ENCODE data around the gene MARCHF9. TPM values are rescaled to one million over a fixed set of nuclear protein-coding genes. Genes with fewer than 3 reads are reported as not detected.

The MARCHF9 gene
- total and polyA plus RNA-seq, 2 donors (not counting 1 experiment from before 2014, with no cell fraction given), result 81.4 to 128 TPM

- Histone ChIP-seq H3K79me2 (ENCODE audit: control insufficient read depth, insufficient read depth, low read length) (no peaks in the 10 kb centered on the region), H3K27ac (ENCODE audit: low read length in 2 of 2) (no peak overlapping the region), H3K4me2 (replicated peaks; ENCODE audit: low read depth, low read length, poor library complexity, severe bottlenecking) (no peak overlapping the region), H3K27me3 (replicated peaks in 1 of 4; ENCODE audit: control extremely low read depth in 1 of 4, control insufficient read depth in 3 of 4, insufficient read depth in 4 of 4, low read length in 3 of 4) (no peaks in the 10 kb centered on the region), H3K9me3 (ENCODE audit: control extremely low read depth in 1 of 3, control insufficient read depth in 2 of 3, insufficient read depth in 1 of 3, low read length in 2 of 3) (no peaks in the 10 kb centered on the region), H3K36me3 (replicated peaks in 1 of 2; ENCODE audit: control extremely low read depth in 1 of 2, control insufficient read depth in 1 of 2, extremely low read depth in 1 of 2, insufficient read depth in 2 of 2, low read length in 1 of 2) (no peaks in the 10 kb centered on the region), H3K9ac (ENCODE audit: low read length) (no peak overlapping the region), H4K20me1 (ENCODE audit: control insufficient read depth, insufficient read depth, low read length, poor library complexity, severe bottlenecking) (no peaks in the 10 kb centered on the region), H2AFZ (ENCODE audit: insufficient read depth, low read depth, low read length, poor library complexity, severe bottlenecking) (no peak overlapping the region), H3K4me3 (ENCODE audit: control extremely low read depth in 1 of 5, extremely low read depth in 1 of 5, insufficient read depth in 1 of 5, low read depth in 2 of 5, low read length in 4 of 5) (no peak overlapping the region), H3K4me1 (ENCODE audit: control insufficient read depth in 2 of 2, insufficient read depth in 2 of 2, low read length in 2 of 2) (peaks cover 10 to 20% of the 10 kb centered on the region in 2 donors)
- intact Hi-C loops (cut with micrococcal nuclease), result no loop called here
- H3K27me3 Mint-ChIP-seq, result no peaks in the 10 kb centered on the region
- no peak overlapping the region for H3K4me3 Mint-ChIP-seq
- TF ChIP-seq EZH2 (IDR thresholded peaks at IDR 0.05; ENCODE audit: borderline replicate concordance, insufficient read depth, low read depth, low read length, poor library complexity, severe bottlenecking), result no peak
- TF ChIP-seq, protein P1, sequence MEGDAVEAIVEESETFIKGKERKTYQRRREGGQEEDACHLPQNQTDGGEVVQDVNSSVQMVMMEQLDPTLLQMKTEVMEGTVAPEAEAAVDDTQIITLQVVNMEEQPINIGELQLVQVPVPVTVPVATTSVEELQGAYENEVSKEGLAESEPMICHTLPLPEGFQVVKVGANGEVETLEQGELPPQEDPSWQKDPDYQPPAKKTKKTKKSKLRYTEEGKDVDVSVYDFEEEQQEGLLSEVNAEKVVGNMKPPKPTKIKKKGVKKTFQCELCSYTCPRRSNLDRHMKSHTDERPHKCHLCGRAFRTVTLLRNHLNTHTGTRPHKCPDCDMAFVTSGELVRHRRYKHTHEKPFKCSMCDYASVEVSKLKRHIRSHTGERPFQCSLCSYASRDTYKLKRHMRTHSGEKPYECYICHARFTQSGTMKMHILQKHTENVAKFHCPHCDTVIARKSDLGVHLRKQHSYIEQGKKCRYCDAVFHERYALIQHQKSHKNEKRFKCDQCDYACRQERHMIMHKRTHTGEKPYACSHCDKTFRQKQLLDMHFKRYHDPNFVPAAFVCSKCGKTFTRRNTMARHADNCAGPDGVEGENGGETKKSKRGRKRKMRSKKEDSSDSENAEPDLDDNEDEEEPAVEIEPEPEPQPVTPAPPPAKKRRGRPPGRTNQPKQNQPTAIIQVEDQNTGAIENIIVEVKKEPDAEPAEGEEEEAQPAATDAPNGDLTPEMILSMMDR (IDR thresholded peaks at IDR 0.05), result no peak
- ChIA-PET CTCF (interaction anchor here (0.7 to 3.1 kb wide), 3 partner anchors 9 to 131 kb away, joined by 3 to 11 read pairs (median 4); no protein-coding TSS in a partner anchor), POLR2A (interaction anchor here (0.7 kb wide), 1 partner anchor 15 kb away, joined by 4 read pairs; no protein-coding TSS in a partner anchor)
- peaks cover 14% of the 10 kb centered on the region for H3K4me1 Mint-ChIP-seq
- H3K9me3 Mint-ChIP-seq (ENCODE audit: insufficient read depth), result no peaks in the 10 kb centered on the region
- ATAC-seq (ENCODE audit: low read depth) (no peak), DNase-seq (no peak)
- H3K27ac Mint-ChIP-seq, result no peak overlapping the region
- WGBS (ENCODE audit: insufficient coverage), result no CpG with 5 or more reads among the region's 3 CpGs
Measured at GRCh38 chr12:57775044-57775443, 20.1 kb downstream of the MARCHF9 start.

DNA sequence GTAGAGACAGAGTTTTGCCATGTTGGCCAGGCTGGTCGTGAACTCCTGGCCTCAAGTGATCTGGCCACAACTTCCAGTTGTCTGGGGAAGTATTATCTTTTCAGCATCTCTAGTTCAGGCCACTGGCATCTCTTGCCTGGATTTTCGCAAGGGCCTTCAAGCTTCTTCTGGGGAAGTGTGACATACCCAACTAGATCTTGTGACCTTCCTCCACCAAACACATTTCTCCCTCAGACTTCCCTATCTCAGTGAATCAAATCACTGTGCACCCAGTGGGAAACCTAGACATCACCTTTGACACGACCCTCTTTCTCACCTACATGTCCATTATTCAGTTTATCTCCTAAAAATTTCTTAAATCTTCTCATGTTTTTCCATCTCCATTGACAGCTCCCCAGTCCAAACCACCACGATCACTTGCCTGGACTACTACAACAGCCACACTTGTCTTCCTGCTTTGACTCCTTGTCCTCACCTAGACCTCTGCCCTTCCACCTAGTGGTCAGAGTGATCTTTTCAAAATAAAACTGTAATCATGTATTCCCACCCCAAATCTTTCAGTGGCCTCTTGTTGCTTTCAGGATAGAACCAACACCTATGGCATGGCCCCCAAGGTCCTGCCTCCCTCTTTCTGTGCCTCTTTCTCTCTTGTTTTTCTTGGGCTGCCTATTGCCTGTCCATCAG lies 20.8 kb downstream of the MARCHF9 start:
- Histone ChIP-seq H4K20me1 (ENCODE audit: control insufficient read depth, insufficient read depth, low read length, poor library complexity, severe bottlenecking) (no peaks in the 10 kb centered on the region), H3K4me3 (ENCODE audit: control extremely low read depth in 1 of 5, extremely low read depth in 1 of 5, insufficient read depth in 1 of 5, low read depth in 2 of 5, low read length in 4 of 5) (no peak overlapping the region), H3K4me1 (ENCODE audit: control insufficient read depth in 2 of 2, insufficient read depth in 2 of 2, low read length in 2 of 2) (peaks cover 10 to 20% of the 10 kb centered on the region in 2 donors), H3K4me2 (replicated peaks; ENCODE audit: low read depth, low read length, poor library complexity, severe bottlenecking) (no peak overlapping the region), H3K9me3 (ENCODE audit: control extremely low read depth in 1 of 3, control insufficient read depth in 2 of 3, insufficient read depth in 1 of 3, low read length in 2 of 3) (no peaks in the 10 kb centered on the region), H3K27me3 (replicated peaks in 1 of 4; ENCODE audit: control extremely low read depth in 1 of 4, control insufficient read depth in 3 of 4, insufficient read depth in 4 of 4, low read length in 3 of 4) (no peaks in the 10 kb centered on the region), H3K9ac (ENCODE audit: low read length) (no peak overlapping the region), H3K27ac (ENCODE audit: low read length in 2 of 2) (no peak overlapping the region), H3K36me3 (replicated peaks in 1 of 2; ENCODE audit: control extremely low read depth in 1 of 2, control insufficient read depth in 1 of 2, extremely low read depth in 1 of 2, insufficient read depth in 2 of 2, low read length in 1 of 2) (no peaks in the 10 kb centered on the region), H3K79me2 (ENCODE audit: control insufficient read depth, insufficient read depth, low read length) (no peaks in the 10 kb centered on the region), H2AFZ (ENCODE audit: insufficient read depth, low read depth, low read length, poor library complexity, severe bottlenecking) (no peak overlapping the region)
- H3K4me3 Mint-ChIP-seq, result no peak overlapping the region
- H3K27ac Mint-ChIP-seq, result no peak overlapping the region
- DNase-seq (peak; percentile 10), ATAC-seq (ENCODE audit: low read depth) (no peak)
- H3K4me1 Mint-ChIP-seq, result peaks cover 12% of the 10 kb centered on the region
- intact Hi-C loops (cut with micrococcal nuclease), result no loop called here
- WGBS (ENCODE audit: insufficient coverage), result 100% methylated on average over 4 of the region's 4 CpGs
- TF ChIP-seq, protein P1 (IDR thresholded peaks at IDR 0.05), result no peak
- no peak for TF ChIP-seq EZH2 (IDR thresholded peaks at IDR 0.05; ENCODE audit: borderline replicate concordance, insufficient read depth, low read depth, low read length, poor library complexity, severe bottlenecking)
- H3K27me3 Mint-ChIP-seq, result no peaks in the 10 kb centered on the region
- CTCF ChIA-PET, result interaction anchor here (1.1 to 3.1 kb wide), 2 partner anchors 10 to 19 kb away, joined by 4 to 11 read pairs; no protein-coding TSS in a partner anchor
- no peaks in the 10 kb centered on the region for H3K9me3 Mint-ChIP-seq (ENCODE audit: insufficient read depth)
- POLR2A ChIA-PET, result no interaction called here
